HCT116 (cell line): ENCODE results near the gene BAIAP2L1. TPM values are rescaled to one million over a fixed set of nuclear protein-coding genes. Genes with fewer than 3 reads are reported as not detected.

Experiments
- ATAC-seq: fragments of 200-7000 bp; cut with Tn5 transposase; 2 replicates; pipeline ENCODE4 v1.9.1; 2020; ENCODE audit warnings: mild to moderate bottlenecking, moderate library complexity
- BruUV-seq: library from RNA; stranded (reverse); fragments of 400-500 nt; replicated peaks from 2 replicates; lab custom pipeline; 2021; lab: Mats Ljungman, UMichigan
- CTCF ChIA-PET: fragments of 300-600 bp; sonication (Branson Sonifier 250); formaldehyde crosslinking; loops from one replicate; lab custom pipeline; 2021; ENCODE audit warnings: antibody characterized with exemption; lab: Charles Lee
- POLR2A ChIA-PET: fragments of 300-600, 350-600 bp; sonication (Branson Sonifier 250); formaldehyde crosslinking; loops from one replicate; lab custom pipeline; 2021; ENCODE audit warnings: antibody characterized with exemption; lab: Charles Lee
- RAD21 ChIA-PET, 2 experiments: fragments of 300-600 bp; sonication (Branson Sonifier 250); formaldehyde crosslinking; loops; one replicate each; lab custom pipeline; 2023; ENCODE audit warnings: low total read pairs in 2 of 2; ENCODE audit not compliant: uncharacterized antibody in 2 of 2, unreplicated experiment in 2 of 2, low non-redundant PET in 1 of 2; lab: Charles Lee
- DNase-seq: peaks from one replicate; pipeline ENCODE4 v3.0.0-alpha.2; 2010; ENCODE audit warnings: low read depth, low spot score
- H2AFZ ChIP-seq: fragments of 200-600 bp; shearing (Covaris generic), sonication (generic); 2 replicates; pipeline ENCODE4 v1.6.1; 2017; ENCODE audit warnings: low read depth, mixed run types, mixed read lengths, antibody characterized with exemption, low read length; ENCODE audit not compliant: poor library complexity, severe bottlenecking
- H3K27ac ChIP-seq: 2 replicates; pipeline ENCODE4 v1.5.1; 2012; ENCODE audit warnings: low read depth, low read length
- H3K27me3 ChIP-seq: fragments of 200-600 bp; sonication (generic); 2 replicates; pipeline ENCODE4 v1.6.1; 2016; ENCODE audit warnings: mixed run types, low read length, mixed read lengths; ENCODE audit not compliant: insufficient read depth
- H3K36me3 ChIP-seq, 2 experiments: fragments of 200-500 bp in 1 of 2; fragments of 200-600 bp in 1 of 2; sonication (Bioruptor generic) in 1 of 2; sonication (generic) in 1 of 2; 2 replicates each; pipeline versions ENCODE4 v1.5.1 to v1.6.1; 2014 to 2016; ENCODE audit warnings: low read length in 2 of 2, inconsistent platforms in 1 of 2, mixed read lengths in 1 of 2, mixed run types in 1 of 2; ENCODE audit not compliant: insufficient read depth in 2 of 2, control insufficient read depth in 1 of 2
- H3K4me1 ChIP-seq, 2 experiments: fragments of 200-600 bp in 1 of 2; sonication (generic) in 1 of 2; 2 replicates each; pipeline versions ENCODE4 v1.5.1 to v1.6.1; 2012 to 2017; ENCODE audit warnings: low read length in 2 of 2, inconsistent platforms in 1 of 2, mild to moderate bottlenecking in 1 of 2, mixed read lengths in 1 of 2, mixed run types in 1 of 2, moderate library complexity in 1 of 2; ENCODE audit not compliant: insufficient read depth in 2 of 2, control insufficient read depth in 1 of 2
- H3K4me2 ChIP-seq: fragments of 200-600 bp; sonication (generic); 2 replicates; pipeline ENCODE4 v1.6.1; 2017; ENCODE audit warnings: mixed run types, low read length, mixed read lengths
- H3K4me3 ChIP-seq, 2 experiments: fragments of 200-600 bp in 1 of 2; sonication (generic) in 1 of 2; replicated peaks in 1 of 2; 2 replicates each; pipeline ENCODE4 v1.5.1; 2011 to 2016; ENCODE audit warnings: low read length in 2 of 2, control low read depth in 1 of 2, low read depth in 1 of 2, mild to moderate bottlenecking in 1 of 2, mixed read lengths in 1 of 2, mixed run types in 1 of 2
- H3K79me2 ChIP-seq: fragments of 200-600 bp; sonication (generic); 2 replicates; pipeline ENCODE4 v1.6.1; 2017; ENCODE audit warnings: mild to moderate bottlenecking, mixed run types, low read length, moderate library complexity, mixed read lengths; ENCODE audit not compliant: insufficient read depth
- H3K9ac ChIP-seq: fragments of 200-600 bp; sonication (generic); 2 replicates; pipeline ENCODE4 v1.6.1; 2016; ENCODE audit warnings: low read length, mixed read lengths
- H3K9me2 ChIP-seq: fragments of 200-600 bp; sonication (generic), shearing (Covaris generic); 2 replicates; pipeline ENCODE4 v1.6.1; 2017; ENCODE audit warnings: mixed run types, mild to moderate bottlenecking, moderate library complexity; ENCODE audit not compliant: insufficient read depth
- H3K9me3 ChIP-seq, 2 experiments: fragments of 200-500 bp in 1 of 2; fragments of 200-600 bp in 1 of 2; sonication (Bioruptor generic) in 1 of 2; sonication (generic) in 1 of 2; 2 replicates each; pipeline ENCODE4 v1.6.1; 2014 to 2017; ENCODE audit warnings: low read length in 2 of 2, mixed read lengths in 2 of 2, inconsistent platforms in 1 of 2, low read depth in 1 of 2, mild to moderate bottlenecking in 1 of 2, mixed run types in 1 of 2, moderate library complexity in 1 of 2; ENCODE audit not compliant: control insufficient read depth in 1 of 2, insufficient read depth in 1 of 2
- H4K20me1 ChIP-seq: fragments of 200-600 bp; sonication (generic), shearing (Covaris generic); 2 replicates; pipeline ENCODE4 v1.6.1; 2017; ENCODE audit warnings: mixed run types, mild to moderate bottlenecking, moderate library complexity; ENCODE audit not compliant: insufficient read depth
- CBX3 ChIP-seq: IDR thresholded peaks from 2 replicates; pipeline ENCODE4 v1.6.1; 2012; ENCODE audit warnings: low read depth
- ELF1 ChIP-seq: IDR thresholded peaks from 2 replicates; pipeline ENCODE4 v1.6.1; 2012; ENCODE audit warnings: low read depth, borderline replicate concordance
- EZH2phosphoT487 ChIP-seq: fragments of 200-600 bp; IDR thresholded peaks from 2 replicates; pipeline ENCODE4 v1.6.1; 2018; ENCODE audit warnings: antibody characterized with exemption, borderline replicate concordance
- JUND ChIP-seq: IDR thresholded peaks from 2 replicates; pipeline ENCODE4 v1.6.1; 2012
- POLR2A ChIP-seq: IDR thresholded peaks from 2 replicates; pipeline ENCODE4 v1.7.0; 2011; ENCODE audit warnings: borderline replicate concordance; ENCODE audit not compliant: insufficient read depth, insufficient read length; ENCODE audit errors: extremely low read depth
- POLR2AphosphoS5 ChIP-seq: IDR thresholded peaks from 2 replicates; pipeline ENCODE4 v1.6.1; 2011; ENCODE audit warnings: mild to moderate bottlenecking, low read depth, low read length, moderate library complexity
- RAD21 ChIP-seq: IDR thresholded peaks from 2 replicates; pipeline ENCODE4 v1.6.1; 2012; ENCODE audit warnings: low read depth, mild to moderate bottlenecking
- SP1 ChIP-seq: IDR thresholded peaks from 2 replicates; pipeline ENCODE4 v1.6.1; 2012; ENCODE audit warnings: low read depth
- SRF ChIP-seq: IDR thresholded peaks from 2 replicates; pipeline ENCODE4 v1.6.1; 2012; ENCODE audit warnings: low read depth
- YY1 ChIP-seq: IDR thresholded peaks from 2 replicates; pipeline ENCODE4 v1.6.1; 2011; ENCODE audit warnings: low read length, low read depth, moderate library complexity, mild to moderate bottlenecking; ENCODE audit not compliant: insufficient replicate concordance; ENCODE audit errors: extremely low read depth
- ZFX ChIP-seq: fragments of 450-650 bp; IDR thresholded peaks from 2 replicates; pipeline ENCODE4 v1.6.1; 2017
- ZNF274 ChIP-seq: fragments of 200-500 bp; sonication (Bioruptor generic); IDR thresholded peaks from 2 replicates; pipeline ENCODE4 v1.6.1; 2014; ENCODE audit warnings: mild to moderate bottlenecking, low read depth, low read length, inconsistent platforms
- intact Hi-C: fragments of 100-400 bp; cut with micrococcal nuclease; formaldehyde crosslinking; loops from 2 replicates; pipeline ENCODE4 v1.10.0; 2022
- total RNA-seq: library from RNA; stranded (reverse); gene quantifications from one replicate; pipeline ENCODE4 v1.2.1, GENCODE V29; 2021; ENCODE audit not compliant: unreplicated experiment
- TF ChIP-seq, protein P1 (sequence below): IDR thresholded peaks from 2 replicates; pipeline ENCODE4 v1.6.1; 2012; ENCODE audit warnings: low read depth
- TF ChIP-seq, protein P2 (sequence below): IDR thresholded peaks from 2 replicates; pipeline ENCODE4 v1.6.1; 2011; ENCODE audit warnings: mild to moderate bottlenecking, low read length, moderate library complexity; ENCODE audit not compliant: insufficient replicate concordance; ENCODE audit errors: extremely low read depth
- TF ChIP-seq, protein P3 (sequence below): IDR thresholded peaks from 2 replicates; pipeline ENCODE4 v1.6.1; 2012

BAIAP2L1 gene
- total RNA-seq, 1 experiment from 2014 or later = 61.2 TPM

- no peaks in the 10 kb centered on the region for H3K9me2 ChIP-seq
Measured at GRCh38 chr7:98305951-98306535, 94.8 kb downstream of the BAIAP2L1 start.

GRCh38 chr7:98303906-98304305 is 97.0 kb downstream of the BAIAP2L1 start:
- no peak overlapping the region for H3K9ac ChIP-seq
- no peaks in the 10 kb centered on the region for H4K20me1 ChIP-seq
- H3K27ac ChIP-seq = no peak overlapping the region
- no peaks in the 10 kb centered on the region for H3K4me1 ChIP-seq
- no peaks in the 10 kb centered on the region for H3K9me2 ChIP-seq
- no peak overlapping the region for H3K4me3 ChIP-seq
- TF ChIP-seq, protein P1, sequence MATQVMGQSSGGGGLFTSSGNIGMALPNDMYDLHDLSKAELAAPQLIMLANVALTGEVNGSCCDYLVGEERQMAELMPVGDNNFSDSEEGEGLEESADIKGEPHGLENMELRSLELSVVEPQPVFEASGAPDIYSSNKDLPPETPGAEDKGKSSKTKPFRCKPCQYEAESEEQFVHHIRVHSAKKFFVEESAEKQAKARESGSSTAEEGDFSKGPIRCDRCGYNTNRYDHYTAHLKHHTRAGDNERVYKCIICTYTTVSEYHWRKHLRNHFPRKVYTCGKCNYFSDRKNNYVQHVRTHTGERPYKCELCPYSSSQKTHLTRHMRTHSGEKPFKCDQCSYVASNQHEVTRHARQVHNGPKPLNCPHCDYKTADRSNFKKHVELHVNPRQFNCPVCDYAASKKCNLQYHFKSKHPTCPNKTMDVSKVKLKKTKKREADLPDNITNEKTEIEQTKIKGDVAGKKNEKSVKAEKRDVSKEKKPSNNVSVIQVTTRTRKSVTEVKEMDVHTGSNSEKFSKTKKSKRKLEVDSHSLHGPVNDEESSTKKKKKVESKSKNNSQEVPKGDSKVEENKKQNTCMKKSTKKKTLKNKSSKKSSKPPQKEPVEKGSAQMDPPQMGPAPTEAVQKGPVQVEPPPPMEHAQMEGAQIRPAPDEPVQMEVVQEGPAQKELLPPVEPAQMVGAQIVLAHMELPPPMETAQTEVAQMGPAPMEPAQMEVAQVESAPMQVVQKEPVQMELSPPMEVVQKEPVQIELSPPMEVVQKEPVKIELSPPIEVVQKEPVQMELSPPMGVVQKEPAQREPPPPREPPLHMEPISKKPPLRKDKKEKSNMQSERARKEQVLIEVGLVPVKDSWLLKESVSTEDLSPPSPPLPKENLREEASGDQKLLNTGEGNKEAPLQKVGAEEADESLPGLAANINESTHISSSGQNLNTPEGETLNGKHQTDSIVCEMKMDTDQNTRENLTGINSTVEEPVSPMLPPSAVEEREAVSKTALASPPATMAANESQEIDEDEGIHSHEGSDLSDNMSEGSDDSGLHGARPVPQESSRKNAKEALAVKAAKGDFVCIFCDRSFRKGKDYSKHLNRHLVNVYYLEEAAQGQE = no peak
- TF ChIP-seq EZH2phosphoT487 (no peak), POLR2A (no peak), ELF1 (no peak), SRF (no peak), SP1 (no peak), RAD21 (no peak), JUND (no peak), ZNF274 (no peak)
- TF ChIP-seq, protein P2, sequence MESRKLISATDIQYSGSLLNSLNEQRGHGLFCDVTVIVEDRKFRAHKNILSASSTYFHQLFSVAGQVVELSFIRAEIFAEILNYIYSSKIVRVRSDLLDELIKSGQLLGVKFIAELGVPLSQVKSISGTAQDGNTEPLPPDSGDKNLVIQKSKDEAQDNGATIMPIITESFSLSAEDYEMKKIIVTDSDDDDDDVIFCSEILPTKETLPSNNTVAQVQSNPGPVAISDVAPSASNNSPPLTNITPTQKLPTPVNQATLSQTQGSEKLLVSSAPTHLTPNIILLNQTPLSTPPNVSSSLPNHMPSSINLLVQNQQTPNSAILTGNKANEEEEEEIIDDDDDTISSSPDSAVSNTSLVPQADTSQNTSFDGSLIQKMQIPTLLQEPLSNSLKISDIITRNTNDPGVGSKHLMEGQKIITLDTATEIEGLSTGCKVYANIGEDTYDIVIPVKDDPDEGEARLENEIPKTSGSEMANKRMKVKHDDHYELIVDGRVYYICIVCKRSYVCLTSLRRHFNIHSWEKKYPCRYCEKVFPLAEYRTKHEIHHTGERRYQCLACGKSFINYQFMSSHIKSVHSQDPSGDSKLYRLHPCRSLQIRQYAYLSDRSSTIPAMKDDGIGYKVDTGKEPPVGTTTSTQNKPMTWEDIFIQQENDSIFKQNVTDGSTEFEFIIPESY = no peak
- TF ChIP-seq, protein P3, sequence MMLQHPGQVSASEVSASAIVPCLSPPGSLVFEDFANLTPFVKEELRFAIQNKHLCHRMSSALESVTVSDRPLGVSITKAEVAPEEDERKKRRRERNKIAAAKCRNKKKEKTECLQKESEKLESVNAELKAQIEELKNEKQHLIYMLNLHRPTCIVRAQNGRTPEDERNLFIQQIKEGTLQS = no peak
- TF ChIP-seq, all 23 proteins: peak for 0
- DNase-seq (no peak), ATAC-seq (no peak)
- Histone ChIP-seq H3K4me2 (no peak overlapping the region), H3K9me3 (no peaks in the 10 kb centered on the region), H2AFZ (no peak overlapping the region), H3K36me3 (peaks cover 39 to 41% of the 10 kb centered on the region in 2 experiments), H3K79me2 (no peaks in the 10 kb centered on the region), H3K27me3 (no peaks in the 10 kb centered on the region)
- ChIA-PET POLR2A (no interaction called here), RAD21 (no interaction called here), CTCF (no interaction called here)
- intact Hi-C loops = no loop called here
- no TSS peak for BruUV-seq

More at GRCh38 chr7:98305951-98306535, 94.8 kb downstream of the BAIAP2L1 start:
- Histone ChIP-seq H3K36me3 (peaks cover 39 to 51% of the 10 kb centered on the region in 2 experiments), H3K79me2 (no peaks in the 10 kb centered on the region), H3K9me3 (no peaks in the 10 kb centered on the region), H3K27me3 (no peaks in the 10 kb centered on the region), H3K9ac (no peak overlapping the region), H3K27ac (no peak overlapping the region), H3K4me3 (no peak overlapping the region), H3K4me1 (no peaks in the 10 kb centered on the region), H4K20me1 (no peaks in the 10 kb centered on the region), H2AFZ (no peak overlapping the region), H3K4me2 (no peak overlapping the region)
- intact Hi-C loops = no loop called here
- CTCF ChIA-PET = no interaction called here
- BruUV-seq = no TSS peak
- RAD21 ChIA-PET = no interaction called here
- POLR2A ChIA-PET = no interaction called here
- TF ChIP-seq EZH2phosphoT487 (no peak), ZFX (no peak), POLR2AphosphoS5 (no peak), YY1 (no peak), RAD21 (no peak), CBX3 (no peak)
- ATAC-seq (no peak), DNase-seq (no peak)
